Measurements from ENCODE around the gene PRELID1. TPM values are rescaled to one million over a fixed set of nuclear protein-coding genes. Genes with fewer than 3 reads are reported as not detected.

PRELID1 gene
- polyA plus RNA-seq, 2 of the 4 experiments (the other 2 are of a cell fraction), result 218 to 250 TPM

DNA sequence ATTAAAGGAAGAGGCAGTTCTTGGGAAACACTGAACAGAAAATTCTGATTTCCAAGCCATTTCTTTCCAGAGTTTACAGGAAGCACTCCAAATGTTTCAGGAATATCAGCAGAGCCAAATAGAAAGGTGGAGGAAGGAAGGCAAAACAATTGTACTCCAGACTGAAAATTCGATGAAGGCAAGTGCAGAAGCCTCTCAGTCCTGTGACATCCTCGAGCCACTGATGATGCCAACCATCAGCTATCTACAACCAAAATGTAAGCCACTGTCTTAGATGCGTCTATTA lies 45.7 kb downstream of the PRELID1 start:
- no peak for FAIRE-seq
- H3K4me2 ChIP-seq, result peak overlapping the region; percentile 98

DNA sequence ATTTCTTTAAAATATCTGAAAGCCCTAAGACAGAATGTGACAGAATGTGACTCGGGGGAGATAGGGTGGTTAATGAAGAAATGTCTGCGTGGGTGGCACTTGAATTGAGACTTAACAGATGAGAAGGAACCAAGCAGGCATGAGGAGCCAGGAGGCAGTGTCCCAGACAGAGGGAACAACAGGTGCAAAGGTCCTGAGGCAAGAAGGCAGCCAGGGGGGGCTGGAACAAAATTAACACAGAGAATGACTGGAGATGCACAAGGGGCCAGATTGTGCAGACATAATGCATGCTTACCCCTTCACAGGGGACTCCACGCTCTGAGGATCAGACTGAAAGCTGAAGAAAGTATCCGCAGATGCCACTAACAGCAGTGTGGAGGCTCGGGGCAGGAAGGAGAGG lies 46.2 kb downstream of the PRELID1 start:
- H3K4me2 ChIP-seq, result peak overlapping the region; percentile 98
- FAIRE-seq (no peak), ATAC-seq (no peak), DNase-seq (ENCODE audit: low read depth in 1 of 2, low spot score in 1 of 2) (no peak)
- ChIA-PET POLR2A (interaction anchor here (1.2 kb wide), 1 partner anchor 21 kb away, joined by 9 read pairs; no protein-coding TSS in a partner anchor), CTCF (interaction anchor here (1.2 to 3.3 kb wide), 10 partner anchors 11 to 236 kb away, joined by 3 to 20 read pairs (median 5); no protein-coding TSS in a partner anchor)
- TF ChIP-seq FOSL2 (IDR thresholded peaks at IDR 0.05), result no peak
- no peak for TF ChIP-seq FOSL2 (CRISPR knock-in tag; IDR thresholded peaks at IDR 0.05)
- TF ChIP-seq NPAS2 (CRISPR knock-in tag; IDR thresholded peaks at IDR 0.05; ENCODE audit: borderline replicate concordance), result no peak
- TF ChIP-seq GATA3 (IDR thresholded peaks at IDR 0.05; ENCODE audit: borderline replicate concordance), result no peak
- TF ChIP-seq, protein P1, sequence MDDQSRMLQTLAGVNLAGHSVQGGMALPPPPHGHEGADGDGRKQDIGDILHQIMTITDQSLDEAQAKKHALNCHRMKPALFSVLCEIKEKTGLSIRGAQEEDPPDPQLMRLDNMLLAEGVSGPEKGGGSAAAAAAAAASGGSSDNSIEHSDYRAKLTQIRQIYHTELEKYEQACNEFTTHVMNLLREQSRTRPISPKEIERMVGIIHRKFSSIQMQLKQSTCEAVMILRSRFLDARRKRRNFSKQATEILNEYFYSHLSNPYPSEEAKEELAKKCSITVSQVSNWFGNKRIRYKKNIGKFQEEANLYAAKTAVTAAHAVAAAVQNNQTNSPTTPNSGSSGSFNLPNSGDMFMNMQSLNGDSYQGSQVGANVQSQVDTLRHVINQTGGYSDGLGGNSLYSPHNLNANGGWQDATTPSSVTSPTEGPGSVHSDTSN (IDR thresholded peaks at IDR 0.05), result no peak
- no peak for TF ChIP-seq HOXB13 (CRISPR knock-in tag; IDR thresholded peaks at IDR 0.05; ENCODE audit: low read depth)
- H3K9me3 ChIP-seq, result no peaks in the 10 kb centered on the region
- no peak overlapping the region for H3K4me3 ChIP-seq
- H3K4me1 ChIP-seq, result peaks cover 31% of the 10 kb centered on the region
- H3K27ac ChIP-seq, result no peak overlapping the region
- 86% methylated on average over 5 of the region's 5 CpGs for WGBS (ENCODE audit: missing lambda C conversion rate)

More for the DNA sequence above, 45.7 kb downstream of the PRELID1 start:
- ATAC-seq (no peak), DNase-seq (ENCODE audit: low read depth in 1 of 2, low spot score in 1 of 2) (no peak)
- Histone ChIP-seq H3K27ac (no peak overlapping the region), H3K4me1 (peaks cover 27% of the 10 kb centered on the region), H3K4me3 (no peak overlapping the region), H3K9me3 (no peaks in the 10 kb centered on the region)
- POLR2A ChIA-PET, result interaction anchor here (0.7 kb wide), 1 partner anchor 231 kb away, joined by 4 read pairs; no protein-coding TSS in a partner anchor
- TF ChIP-seq TP53 (CRISPR knock-in tag; IDR thresholded peaks at IDR 0.05), result no peak
- 41% methylated on average over 3 of the region's 3 CpGs for WGBS (ENCODE audit: missing lambda C conversion rate)
- CTCF ChIA-PET, result interaction anchor here (0.6 to 3.3 kb wide), 8 partner anchors 10 to 54 kb away, joined by 3 to 20 read pairs (median 4); no protein-coding TSS in a partner anchor

DNA sequence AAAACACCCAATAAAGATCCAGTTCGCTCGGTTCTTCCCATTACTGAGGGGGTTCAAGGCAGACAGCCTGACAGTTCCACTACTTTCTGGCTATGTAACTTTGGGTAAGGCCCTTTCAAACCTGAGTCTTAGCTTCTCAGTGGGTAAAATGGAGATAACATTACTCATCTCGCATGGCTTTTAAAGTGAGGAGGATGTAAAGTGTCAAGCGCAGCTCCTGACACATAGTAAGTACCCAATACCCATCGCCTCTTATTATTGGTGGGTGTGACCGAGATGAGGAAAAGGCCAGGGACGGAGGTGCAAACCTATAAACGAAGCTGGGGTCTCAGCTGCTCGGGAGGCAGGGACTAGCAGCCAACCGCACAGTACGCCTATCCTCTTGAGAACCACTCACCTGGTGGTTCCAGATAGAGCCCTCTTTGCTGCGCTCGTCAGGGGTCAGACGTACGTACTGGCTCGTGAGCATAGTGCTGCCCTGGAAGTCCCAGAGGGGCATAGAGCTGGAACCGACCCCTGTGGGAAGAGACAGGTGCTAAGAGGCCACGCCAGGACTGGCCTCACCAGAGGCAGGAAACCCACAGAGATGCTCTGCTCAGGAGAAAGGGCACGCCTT lies 47.3 kb downstream of the PRELID1 start:
- TF ChIP-seq SMC3 (IDR thresholded peaks at IDR 0.05) (no peak), CHD4 (IDR thresholded peaks at IDR 0.05; ENCODE audit: borderline replicate concordance) (no peak), BHLHE40 (IDR thresholded peaks at IDR 0.05; ENCODE audit: low read depth, low read length) (no peak), RFX5 (IDR thresholded peaks at IDR 0.05) (no peak), HDAC2 (IDR thresholded peaks at IDR 0.05) (no peak), ZNF302 (CRISPR knock-in tag; IDR thresholded peaks at IDR 0.05) (no peak), PHF8 (IDR thresholded peaks at IDR 0.05; ENCODE audit: borderline replicate concordance, low read depth) (no peak)
- CTCF ChIA-PET, result interaction anchor here (0.8 to 3.3 kb wide), 15 partner anchors 9 to 237 kb away, joined by 3 to 21 read pairs (median 5); partner anchors contain the start of gene MXD3
- Histone ChIP-seq H3K4me3 (peak overlapping the region; percentile 78), H3K4me2 (peak overlapping the region; percentile 98), H3K4me1 (peaks cover 31% of the 10 kb centered on the region), H3K27ac (peak overlapping the region; percentile 90 to 94), H3K9me3 (peaks cover 4% of the 10 kb centered on the region; the same call in 1 of the 3 replicates)
- 10% methylated on average over 19 of the region's 19 CpGs for whole genome bisulfite sequencing (ENCODE audit: missing lambda C conversion rate)
- ATAC-seq (no peak; a peak in 1 of 6 replicates), FAIRE-seq (no peak), DNase-seq (ENCODE audit: low read depth in 1 of 2, low spot score in 1 of 2) (no peak)
- POLR2A ChIA-PET, result interaction anchor here (1.1 to 1.5 kb wide), 6 partner anchors 11 to 53 kb away, joined by 3 to 12 read pairs (median 7); no protein-coding TSS in a partner anchor

DNA sequence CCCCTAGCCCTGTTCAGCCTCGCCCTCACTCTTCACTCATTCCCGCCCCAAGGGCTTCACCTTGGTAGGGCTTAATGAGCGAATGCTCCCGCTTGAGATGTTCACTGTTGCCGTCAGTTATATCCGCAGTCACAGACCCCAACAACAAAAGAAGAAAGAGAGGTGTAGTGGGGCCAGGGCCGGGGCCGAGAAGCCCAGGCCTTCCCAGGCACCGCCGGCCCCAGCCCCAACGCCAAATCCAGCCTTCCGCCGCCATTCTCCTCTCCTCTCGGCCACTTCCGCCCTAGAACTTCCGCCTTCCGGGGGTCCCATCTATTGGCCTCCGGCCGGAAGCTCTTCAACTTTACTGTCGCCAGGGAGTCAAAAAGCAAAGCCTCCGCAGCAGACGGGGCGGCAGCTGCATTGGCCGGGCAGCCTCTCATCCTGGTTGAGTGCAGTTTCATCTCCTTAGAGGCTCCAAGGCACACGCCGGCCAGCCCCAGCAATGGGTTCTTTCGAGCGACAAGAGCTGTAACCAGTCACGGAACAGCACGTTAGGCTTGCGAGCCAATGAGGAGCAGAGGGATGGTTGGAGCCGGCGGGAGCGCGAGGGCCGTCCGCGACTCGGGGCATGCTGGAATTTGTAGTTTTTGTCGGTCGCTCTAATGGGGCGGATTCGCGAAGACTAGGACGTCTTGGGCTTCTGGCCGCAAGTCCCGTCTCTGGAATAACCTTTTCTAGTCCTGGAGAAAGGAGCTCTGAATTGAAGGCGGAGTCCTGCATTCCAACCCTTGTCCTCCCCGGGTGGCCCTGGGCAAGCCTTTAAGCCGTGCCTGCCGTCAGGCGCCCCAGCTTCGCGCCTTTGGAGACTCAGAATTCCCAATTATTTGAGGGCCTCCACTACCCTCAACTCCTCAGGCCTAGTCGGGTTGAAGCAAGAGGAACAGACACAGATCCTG lies 48.1 kb downstream of the PRELID1 start, which contains the start of gene LMAN2:
Gene LMAN2, minus strand, starts transcription at position 277 of the 938 bp plus-strand sequence. Its CDS starts 21 bp downstream, at position 256.
- H3K9me3 ChIP-seq, result peaks cover 4% of the 10 kb centered on the region; the same call in 1 of the 3 replicates
- FAIRE-seq, result no peak
- peak; percentile 94 to 97 for DNase-seq (ENCODE audit: low read depth in 1 of 2, low spot score in 1 of 2)
- CTCF ChIA-PET, result interaction anchor here (0.7 to 4.3 kb wide), 21 partner anchors 9 to 691 kb away, joined by 3 to 28 read pairs (median 4); partner anchors contain the start of gene MXD3
- ATAC-seq, result peak; percentile 98 to 99
- H3K4me1 ChIP-seq, result peaks cover 31% of the 10 kb centered on the region
- peak within 1 kb of the TSS; percentile 98 for H3K4me2 ChIP-seq
- peak within 1 kb of the TSS; percentile 90 to 94 for H3K27ac ChIP-seq
- 12% methylated on average over 52 of the region's 55 CpGs for WGBS (ENCODE audit: missing lambda C conversion rate)
- POLR2A ChIA-PET, result interaction anchor here (0.5 to 1.5 kb wide), 10 partner anchors 10 to 187 kb away, joined by 3 to 12 read pairs (median 4); no protein-coding TSS in a partner anchor
- peak within 1 kb of the TSS; percentile 78 for H3K4me3 ChIP-seq
- TF ChIP-seq POLR2A (IDR thresholded peaks at IDR 0.05; ENCODE audit: low read length) (peak; percentile 73), ZSCAN20 (CRISPR knock-in tag; IDR thresholded peaks at IDR 0.05) (no peak), RFX5 (IDR thresholded peaks at IDR 0.05) (peak; percentile 18; the same call in 1 of the 2 replicates), CBX2 (IDR thresholded peaks at IDR 0.05; ENCODE audit: borderline replicate concordance, low read depth) (no peak), POLR2AphosphoS2 (conservative IDR thresholded peaks at IDR 0.05; ENCODE audit: low read length) (no peak), TFCP2L1 (CRISPR knock-in tag; IDR thresholded peaks at IDR 0.05) (no peak), RNF2 (IDR thresholded peaks at IDR 0.05; ENCODE audit: borderline replicate concordance, low read depth) (no peak), KDM1A (IDR thresholded peaks at IDR 0.05; ENCODE audit: low read depth) (no peak), HDAC2 (IDR thresholded peaks at IDR 0.05) (peak; percentile 96), EHMT2 (IDR thresholded peaks at IDR 0.05; ENCODE audit: low read depth) (no peak), CHD4 (IDR thresholded peaks at IDR 0.05; ENCODE audit: borderline replicate concordance) (no peak), NR3C1 (IDR thresholded peaks at IDR 0.05) (no peak), ZC3H11A (IDR thresholded peaks at IDR 0.05) (no peak)
- TF ChIP-seq, protein P2, sequence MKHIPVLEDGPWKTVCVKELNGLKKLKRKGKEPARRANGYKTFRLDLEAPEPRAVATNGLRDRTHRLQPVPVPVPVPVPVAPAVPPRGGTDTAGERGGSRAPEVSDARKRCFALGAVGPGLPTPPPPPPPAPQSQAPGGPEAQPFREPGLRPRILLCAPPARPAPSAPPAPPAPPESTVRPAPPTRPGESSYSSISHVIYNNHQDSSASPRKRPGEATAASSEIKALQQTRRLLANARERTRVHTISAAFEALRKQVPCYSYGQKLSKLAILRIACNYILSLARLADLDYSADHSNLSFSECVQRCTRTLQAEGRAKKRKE (CRISPR knock-in tag; IDR thresholded peaks at IDR 0.05; ENCODE audit: low read depth), result no peak
- TF ChIP-seq, protein P3, sequence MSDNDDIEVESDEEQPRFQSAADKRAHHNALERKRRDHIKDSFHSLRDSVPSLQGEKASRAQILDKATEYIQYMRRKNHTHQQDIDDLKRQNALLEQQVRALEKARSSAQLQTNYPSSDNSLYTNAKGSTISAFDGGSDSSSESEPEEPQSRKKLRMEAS (IDR thresholded peaks at IDR 0.05), result peak; percentile 64

Measured in A549 (cell line).